A204.1 (cell line): ENCODE measurements around the gene SAFB.
"Not testable (repeated sequence)": the region's sequence is repeated elsewhere in the genome, so short reads cannot be mapped to it uniquely, and the experiment has no call there.

Experiments used
- FAIRE-seq: peaks from 2 replicates; lab custom pipeline; 2012; peaks lifted over from hg19 to GRCh38; lab: Jason Lieb, UNC

The SAFB gene

DNA sequence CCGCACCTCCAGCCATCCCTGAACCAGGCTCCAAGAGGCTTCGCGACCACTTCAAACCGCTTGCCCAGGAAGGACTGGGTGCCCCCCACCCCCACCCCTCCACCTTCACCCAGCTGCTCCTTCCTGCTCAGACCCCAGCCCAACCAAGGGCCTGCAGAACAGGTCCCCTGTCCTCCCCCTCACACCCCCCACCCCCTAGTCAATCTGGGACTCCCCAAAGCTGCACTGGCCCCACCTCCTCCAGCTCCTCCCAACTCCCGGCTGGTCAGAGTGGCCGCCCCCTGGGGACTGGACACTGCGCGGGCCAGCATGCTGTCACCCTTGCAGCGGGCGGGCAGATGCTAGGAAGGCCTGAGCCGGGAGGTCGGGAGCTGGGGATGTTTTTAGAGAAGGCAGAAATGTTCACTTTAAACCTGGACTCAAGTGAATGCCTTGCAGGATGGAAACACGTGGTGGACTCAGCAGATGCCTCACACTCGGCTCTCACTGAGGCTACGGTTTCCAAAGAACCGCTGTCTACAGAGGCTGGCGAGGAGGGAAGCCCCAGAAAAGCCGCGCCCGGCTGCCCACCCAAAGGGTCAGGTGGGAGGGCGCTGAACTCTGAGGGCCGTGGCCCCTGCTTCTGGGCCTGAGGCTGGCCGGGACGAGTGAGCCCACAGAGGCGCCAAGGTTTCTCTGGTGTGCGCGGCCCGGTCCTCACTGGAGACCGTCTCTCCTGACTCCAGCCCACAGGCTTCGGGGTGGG lies 75.2 kb downstream of the SAFB start:
- no peak for FAIRE-seq

DNA sequence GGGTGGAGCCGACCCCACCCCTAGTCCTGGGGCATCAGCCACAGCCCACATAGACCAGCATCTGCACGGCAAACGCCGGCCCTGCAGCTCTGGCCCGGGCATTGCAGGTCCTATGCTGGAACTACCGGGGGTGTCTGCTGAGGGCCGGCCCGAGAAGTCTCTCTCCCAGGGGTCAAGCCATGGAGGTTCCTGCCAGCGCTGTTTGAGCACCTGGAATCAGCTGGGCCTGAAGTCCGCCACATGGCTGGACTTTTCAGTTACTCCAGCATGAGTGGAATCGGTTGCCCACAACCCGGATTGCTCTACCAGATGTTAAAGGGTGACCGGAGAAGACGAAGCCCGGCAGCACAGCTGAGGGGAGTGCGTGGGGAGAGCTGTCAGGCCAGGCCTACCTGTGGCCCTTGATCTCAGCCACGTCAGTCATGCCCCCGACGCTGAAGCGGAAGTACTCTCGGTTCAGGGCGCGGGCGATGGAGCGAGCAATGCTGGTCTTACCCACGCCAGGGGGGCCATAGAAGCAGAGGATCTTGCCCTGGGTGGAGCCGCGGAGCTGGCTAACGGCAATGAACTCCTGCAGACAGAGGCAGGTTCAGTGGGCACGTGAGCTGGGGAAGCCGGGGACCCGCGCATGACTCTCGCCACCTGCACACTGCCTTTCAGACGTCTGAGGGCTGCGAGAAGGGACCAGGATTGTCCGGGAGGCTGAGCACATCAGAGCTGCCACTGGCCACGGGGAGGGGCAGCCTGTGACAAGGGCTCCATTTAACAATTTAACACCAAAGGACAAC lies 75.9 kb downstream of the SAFB start:
- no peak for FAIRE-seq

DNA sequence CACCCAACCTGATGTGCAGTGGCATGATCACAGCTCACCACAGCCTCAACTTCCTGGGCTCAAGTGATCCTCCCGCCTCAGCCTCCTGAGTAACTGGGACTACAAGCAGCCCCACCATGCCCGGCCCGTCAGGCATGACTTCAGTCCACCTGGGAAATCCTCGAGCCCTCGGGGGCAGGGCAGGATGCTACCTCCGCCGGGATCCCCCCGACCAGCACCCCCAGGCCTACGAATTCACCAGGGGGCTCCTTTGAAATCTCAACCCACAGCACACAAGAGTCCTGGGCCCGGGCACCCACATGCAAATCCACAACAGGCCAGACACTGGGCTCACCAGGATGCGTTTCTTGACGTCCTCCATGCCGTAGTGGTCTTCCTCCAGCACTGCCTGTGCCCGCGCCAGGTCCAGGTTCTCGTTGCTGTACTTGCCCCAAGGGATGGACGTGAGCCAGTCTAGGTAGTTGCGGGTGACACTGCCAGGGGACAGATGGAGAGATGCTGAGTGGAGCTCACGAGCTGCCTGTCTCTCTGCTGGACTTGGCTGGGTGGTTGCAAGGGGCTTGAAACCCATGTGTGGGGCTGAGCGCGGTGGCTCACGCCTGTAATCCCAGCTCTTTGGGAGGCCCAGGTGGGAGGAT lies 77.7 kb downstream of the SAFB start:
- no peak for FAIRE-seq

DNA sequence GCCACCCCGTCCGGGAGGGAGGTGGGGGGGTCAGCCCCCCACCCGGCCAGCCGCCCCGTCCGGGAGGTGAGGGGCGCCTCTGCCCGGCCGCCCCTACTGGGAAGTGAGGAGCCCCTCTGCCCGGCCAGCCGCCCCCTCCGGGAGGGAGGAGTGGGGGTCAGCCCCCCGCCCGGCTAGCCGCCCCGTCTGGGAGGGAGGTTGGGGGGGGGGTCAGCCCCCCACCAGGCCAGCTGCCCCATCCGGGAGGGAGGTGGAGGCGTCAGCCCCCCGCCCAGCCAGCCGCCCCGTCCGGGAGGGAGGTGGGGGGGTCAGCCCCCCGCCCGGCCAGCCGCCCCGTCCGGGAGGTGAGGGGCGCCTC lies 79.1 kb downstream of the SAFB start:
- not testable (repeated sequence) for FAIRE-seq

DNA sequence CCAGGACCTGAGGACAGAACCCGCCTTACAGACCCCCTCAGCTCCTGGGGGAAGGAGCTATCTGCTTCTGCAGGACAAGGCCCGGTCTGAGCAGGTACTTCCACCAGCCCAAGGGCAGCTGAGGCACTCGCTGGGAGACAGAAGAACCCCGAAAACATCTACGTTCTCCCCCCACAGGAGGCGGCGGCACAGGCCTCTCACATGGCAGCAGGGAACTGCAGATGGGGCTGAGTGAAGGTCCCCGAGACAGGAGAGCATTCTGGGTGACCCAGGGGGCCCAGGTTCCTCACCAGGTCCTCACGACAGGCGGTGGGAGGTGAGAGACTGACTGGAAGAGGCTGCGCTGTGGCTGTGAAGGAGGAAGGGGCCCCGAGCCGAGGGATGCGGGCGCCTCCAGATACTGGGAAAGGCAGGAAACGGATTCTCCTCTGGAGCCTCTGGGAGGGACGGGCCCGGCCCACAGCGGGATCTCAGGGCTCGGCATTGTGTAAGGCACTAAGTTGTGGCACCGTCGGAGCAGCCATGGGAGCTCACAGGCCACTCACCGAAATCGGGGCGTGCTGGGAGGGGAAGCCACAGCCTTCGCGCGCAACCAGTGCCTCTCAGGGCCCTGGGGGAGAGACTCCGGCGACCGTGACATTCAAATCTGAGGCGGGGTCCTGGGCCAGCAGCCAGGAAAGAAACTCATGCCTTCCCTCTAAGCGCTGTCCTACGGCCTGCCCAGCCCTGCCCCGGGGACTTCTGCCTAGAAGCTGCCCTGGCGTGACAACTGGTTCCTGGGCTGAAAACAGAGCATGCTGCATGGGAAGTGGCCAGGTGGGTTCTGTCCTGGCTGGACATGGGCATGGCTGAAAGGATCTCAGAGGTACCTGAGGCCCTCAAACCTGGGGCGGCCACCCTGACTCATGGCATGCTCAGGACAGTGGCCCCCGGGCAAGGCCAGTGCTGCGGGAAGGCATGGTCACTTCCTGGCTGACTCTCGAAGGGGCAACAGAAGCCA lies 81.2 kb downstream of the SAFB start:
- no peak for FAIRE-seq

DNA sequence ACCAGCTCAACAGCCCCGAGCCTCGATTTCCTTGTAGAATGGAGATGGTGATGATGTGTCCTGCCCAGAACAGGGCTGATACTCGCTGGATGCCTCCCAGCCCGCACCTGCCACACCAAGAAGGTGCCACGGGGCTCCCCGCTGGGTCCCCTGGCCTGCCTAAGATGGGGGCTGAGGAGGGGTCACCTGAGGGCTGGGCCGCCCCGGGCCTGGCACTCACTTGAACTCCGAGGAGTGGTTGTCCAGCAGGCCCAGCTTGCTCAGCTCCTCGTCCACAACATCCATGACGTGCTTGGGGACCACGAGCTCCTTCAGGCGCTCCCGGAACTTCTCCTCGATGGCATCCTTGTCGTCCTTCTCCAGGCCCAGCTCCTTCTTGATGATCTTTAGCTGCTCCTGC lies 82.7 kb downstream of the SAFB start:
- FAIRE-seq: no peak

DNA sequence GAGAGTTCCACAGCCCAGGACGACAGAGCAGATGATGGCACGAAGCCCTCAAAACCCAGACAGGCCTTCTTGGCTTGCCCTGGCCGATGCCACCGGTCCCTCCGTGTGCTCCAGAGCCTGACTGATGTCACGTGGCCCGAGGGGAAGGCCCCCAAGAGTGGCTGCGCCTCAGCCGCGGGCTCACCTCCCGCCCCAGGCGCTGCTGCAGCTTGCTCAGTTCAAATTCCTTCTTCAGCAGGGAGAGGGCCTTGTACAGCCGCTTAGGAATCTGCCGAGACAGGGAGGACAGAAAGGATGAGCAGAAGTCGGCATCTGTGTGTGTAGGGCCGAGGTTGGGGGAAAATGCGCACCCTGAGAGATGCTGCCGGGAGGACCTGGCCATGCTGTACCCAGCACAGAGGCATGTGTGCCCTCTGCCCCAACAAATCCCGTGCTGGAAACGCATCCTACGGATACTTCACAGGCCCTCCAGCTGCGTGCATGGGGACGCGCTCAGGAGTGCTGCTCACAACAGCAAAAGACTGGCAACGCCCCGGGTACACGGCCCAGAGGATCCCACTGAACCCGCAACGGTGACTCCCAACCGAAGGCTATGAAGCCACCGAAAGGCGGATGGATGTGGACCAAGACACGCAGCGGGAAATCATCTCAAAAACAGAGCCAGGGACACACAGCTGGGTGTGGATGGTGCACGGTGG lies 84.1 kb downstream of the SAFB start:
- no peak for FAIRE-seq

DNA sequence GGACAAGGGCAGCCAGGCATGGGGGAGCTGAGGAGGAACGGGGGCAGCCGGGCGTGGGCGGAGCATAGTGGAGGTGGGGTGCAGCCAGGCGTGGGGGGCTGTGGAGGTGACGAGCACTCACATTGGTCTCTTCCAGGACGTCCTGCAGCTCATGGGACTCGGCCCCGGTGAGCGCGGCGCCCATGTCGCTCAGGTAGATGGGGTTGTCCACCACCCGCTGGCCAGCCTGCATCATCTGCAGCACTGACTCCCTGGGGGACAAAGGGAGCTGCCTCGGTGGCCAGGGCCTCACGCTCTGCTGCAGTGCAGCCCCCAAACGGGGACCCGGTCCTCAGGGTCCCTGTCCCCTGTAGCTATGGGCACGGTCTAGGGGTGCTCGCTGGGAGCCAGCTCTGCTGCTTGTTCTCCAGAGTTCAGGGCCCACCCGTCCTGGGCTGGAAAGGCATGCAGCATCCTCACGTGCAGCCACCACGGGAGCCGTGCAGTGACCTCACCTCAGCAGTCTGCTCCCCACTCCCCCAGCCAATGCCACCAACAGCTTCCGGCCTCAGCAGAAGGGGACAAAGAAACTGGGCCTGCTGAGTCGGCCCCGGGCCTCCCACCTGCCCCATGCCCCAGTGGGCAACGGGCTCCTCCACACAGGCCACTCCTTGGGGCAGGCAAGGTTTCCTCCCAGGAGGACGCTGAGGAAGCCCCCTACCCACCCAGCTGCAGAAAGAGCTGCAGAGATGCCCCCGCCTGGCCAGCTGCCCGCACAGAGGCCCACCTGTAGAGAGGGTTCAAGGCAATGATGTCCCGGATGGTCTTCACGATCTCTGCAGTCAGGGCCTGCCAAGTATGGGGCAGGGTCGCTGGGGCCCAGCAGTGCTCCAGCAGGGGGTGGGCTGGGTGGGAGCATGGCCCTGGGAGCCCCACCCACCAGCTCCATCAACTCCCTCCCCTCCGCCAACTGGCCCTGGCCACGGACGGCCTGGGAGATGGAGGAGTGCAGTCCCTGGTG lies 85.0 kb downstream of the SAFB start:
- FAIRE-seq: no peak

DNA sequence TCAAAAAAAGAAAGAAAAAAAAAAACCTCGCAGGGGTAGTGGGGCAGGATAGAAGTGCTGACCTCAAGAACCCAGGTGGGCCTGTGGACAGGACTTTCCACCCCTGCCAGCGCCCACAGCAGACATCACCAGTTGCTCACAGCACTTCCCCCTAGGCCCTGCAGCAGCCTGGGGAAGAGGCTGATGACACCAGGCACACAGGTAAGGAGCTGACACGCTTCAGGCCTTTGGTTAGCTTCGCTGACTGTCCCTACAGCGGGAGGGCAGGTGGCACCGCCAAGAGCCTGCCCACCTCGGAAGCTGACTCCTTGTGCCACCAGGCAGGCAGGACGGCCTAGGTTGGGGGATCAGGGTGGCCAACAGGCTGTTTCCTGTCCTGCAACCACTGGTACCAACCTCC lies 88.1 kb downstream of the SAFB start:
- no peak for FAIRE-seq

DNA sequence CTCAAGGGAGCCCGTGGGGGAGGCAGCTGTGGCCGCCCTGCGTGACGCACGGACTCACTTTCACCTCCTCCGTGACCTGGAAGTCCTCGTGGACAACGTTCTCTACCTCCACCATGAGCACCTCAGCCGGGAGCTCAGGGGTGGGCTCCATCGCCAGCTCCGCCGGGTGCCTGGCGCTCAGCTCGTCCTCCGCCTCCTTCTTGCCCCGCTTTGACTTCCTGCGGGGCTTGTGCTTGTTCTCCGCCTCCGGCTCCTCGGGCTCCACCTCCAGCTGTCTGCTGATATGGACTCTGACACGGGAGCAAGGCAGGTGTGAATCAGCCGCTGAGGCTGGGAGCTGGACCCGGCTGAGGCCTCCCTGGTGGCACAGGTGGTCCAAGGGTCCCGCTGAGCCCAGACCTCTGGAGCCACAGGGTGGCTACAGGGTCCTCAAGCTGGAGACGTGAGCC lies 88.9 kb downstream of the SAFB start:
- no peak for FAIRE-seq

DNA sequence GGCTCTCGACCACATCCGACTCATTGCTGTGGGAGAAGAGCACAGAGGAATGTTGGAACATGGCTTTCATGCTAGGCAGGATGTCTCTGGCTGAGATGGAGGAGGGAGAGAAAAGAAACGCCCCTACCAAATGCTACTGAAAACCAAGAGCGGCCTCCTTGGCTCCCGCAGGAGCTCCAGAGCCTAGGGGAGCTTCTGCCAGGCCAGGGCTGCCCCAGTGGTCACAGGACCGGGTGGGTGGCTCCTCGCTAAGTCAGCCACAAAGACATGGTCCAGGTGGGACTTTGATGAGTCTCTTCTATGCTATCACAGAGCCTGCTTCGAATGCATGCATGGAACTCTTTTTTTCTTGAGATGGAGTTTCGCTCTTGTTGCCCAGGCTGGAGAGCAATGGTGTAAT lies 90.3 kb downstream of the SAFB start:
- no peak for FAIRE-seq

DNA sequence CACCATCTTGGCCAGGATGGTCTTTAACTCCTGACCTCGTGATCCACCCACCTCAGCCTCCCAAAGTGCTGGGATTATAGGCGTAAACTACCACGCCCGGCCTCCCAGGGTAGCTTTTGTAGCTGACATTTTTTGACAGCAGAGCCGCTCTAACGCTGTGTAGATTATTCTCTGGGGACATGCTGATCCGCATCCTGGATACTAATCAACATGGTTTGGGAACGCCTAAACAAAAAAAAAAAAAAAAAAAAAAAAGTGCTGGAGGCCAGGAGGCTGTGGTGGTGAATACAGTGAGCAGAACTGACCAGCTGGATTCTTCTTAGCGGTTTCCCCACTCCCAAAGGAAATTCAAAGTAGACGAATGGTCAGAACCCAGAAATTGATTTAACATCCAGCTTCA lies 91.9 kb downstream of the SAFB start:
- no peak for FAIRE-seq

DNA sequence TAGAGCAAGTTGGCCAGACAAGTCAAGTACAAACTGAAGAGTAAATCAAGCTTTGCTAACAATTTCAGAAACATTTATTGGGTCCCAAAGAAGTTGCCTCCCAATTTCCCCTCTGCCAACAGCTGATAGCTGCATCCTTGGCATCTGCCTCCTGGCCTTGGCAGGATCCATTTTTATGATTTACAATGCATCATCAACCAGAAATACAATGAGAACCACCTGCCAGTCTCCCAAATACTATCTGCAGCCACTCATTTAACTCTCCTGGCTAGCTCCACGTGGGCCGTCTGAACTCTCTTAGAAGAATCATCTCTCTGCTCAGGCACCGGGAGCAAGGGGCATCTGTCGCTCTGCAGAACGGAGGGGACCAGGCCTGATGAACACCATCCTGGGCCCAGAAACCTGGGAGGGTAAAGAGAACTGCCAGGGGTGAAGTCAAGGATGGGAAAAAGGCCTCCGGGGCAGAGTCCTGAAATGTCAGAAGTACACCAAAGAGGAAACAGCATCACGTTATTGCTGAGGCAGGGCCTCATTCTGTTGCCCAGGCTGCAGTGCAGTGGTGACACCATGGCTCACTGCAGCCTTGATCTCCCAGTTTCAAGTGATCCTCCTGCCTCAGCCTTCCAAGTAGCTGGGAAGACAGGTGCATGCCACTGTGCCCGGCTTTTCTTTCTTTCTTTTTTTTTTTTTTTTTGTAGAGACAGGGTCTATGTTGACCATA lies 94.5 kb downstream of the SAFB start:
- FAIRE-seq: no peak
